Gastrocnemius medialis (tissue), 4 donors: ENCODE data around the gene CCSER2. TPM values are rescaled to one million over a fixed set of nuclear protein-coding genes. Genes with fewer than 3 reads are reported as not detected.

Experiments used
- ATAC-seq, 2 donors: fragments of 150-250 bp; one replicate each; pipeline ENCODE4 v1.9.1; 2016
- DNase-seq, 2 donors: peaks; one replicate each; pipeline ENCODE4 v3.0.0-alpha.2; 2019
- H3K27ac ChIP-seq, 4 donors: fragments of 200-600 bp; sonication (generic); 1 replicate in 1 of 4; 2 replicates in 3 of 4; pipeline ENCODE4 v1.5.1; 2016 to 2018; ENCODE audit warnings: mild to moderate bottlenecking in 2 of 4, moderate library complexity in 1 of 4
- H3K27me3 ChIP-seq, 3 donors: fragments of 200-600 bp; sonication (generic) in 2 of 3; 1 replicate in 1 of 3; 2 replicates in 2 of 3; pipeline versions ENCODE4 v1.5.1 to v1.6.0; 2016 to 2019; ENCODE audit warnings: mild to moderate bottlenecking in 1 of 3, moderate library complexity in 1 of 3
- H3K36me3 ChIP-seq, 2 donors: fragments of 200-600 bp; sonication (generic) in 1 of 2; one replicate each; pipeline ENCODE4 v1.5.1; 2017 to 2018
- H3K4me1 ChIP-seq, 2 donors: fragments of 200-600 bp; sonication (generic) in 1 of 2; one replicate each; pipeline ENCODE4 v1.5.1; 2016 to 2017; ENCODE audit warnings: mild to moderate bottlenecking in 2 of 2
- H3K4me3 ChIP-seq, 4 donors: fragments of 200-600 bp; sonication (generic) in 3 of 4; 1 replicate in 1 of 4; 2 replicates in 3 of 4; pipeline ENCODE4 v1.5.1; 2016 to 2019; ENCODE audit warnings: mild to moderate bottlenecking in 2 of 4
- H3K9me3 ChIP-seq, 3 donors: fragments of 200-600 bp; sonication (generic) in 2 of 3; 1 replicate in 1 of 3; 2 replicates in 2 of 3; pipeline ENCODE4 v1.5.1; 2016 to 2019
- POLR2A ChIP-seq, 2 donors: fragments of 450-650 bp; IDR thresholded peaks; one replicate each; pipeline ENCODE4 v1.6.1; 2017; ENCODE audit warnings: antibody characterized with exemption in 2 of 2, mild to moderate bottlenecking in 2 of 2, moderate library complexity in 2 of 2
- in situ Hi-C, 4 donors: fragments of 200-750 bp; cut with MboI; loops; one replicate each; pipeline versions ENCODE4 v1.15.0 to v1.8.0; 2017; ENCODE audit warnings: low sequenced_read_pairs in 4 of 4
- intact Hi-C: fragments of 100-400 bp; cut with DNase I; formaldehyde crosslinking; loops from one replicate; pipeline ENCODE4 v1.15.1; 2023; ENCODE audit warnings: low total_unique reads
- total RNA-seq, 4 donors: library from RNA; depleted of rRNA; stranded (reverse); fragments of >200 nt; gene quantifications; one replicate each; pipeline versions ENCODE4 v1.1.0 to v1.2.3, GENCODE V29; 2016
- TF ChIP-seq, protein P1 (sequence below), 5 experiments: fragments of 450-650 bp in 3 of 5; fragments of 200-600 bp in 2 of 5; sonication (generic) in 2 of 5; IDR thresholded peaks in 4 of 5; conservative IDR thresholded peaks in 1 of 5; 1 replicate in 4 of 5; 2 replicates in 1 of 5; pipeline ENCODE4 v1.5.1; 2016 to 2019; ENCODE audit warnings: antibody characterized with exemption in 5 of 5, mild to moderate bottlenecking in 3 of 5, moderate library complexity in 3 of 5

The CCSER2 gene
- total RNA-seq, 4 donors from 2014 or later, result 39.8 to 61.8 (median 49.2) TPM

DNA sequence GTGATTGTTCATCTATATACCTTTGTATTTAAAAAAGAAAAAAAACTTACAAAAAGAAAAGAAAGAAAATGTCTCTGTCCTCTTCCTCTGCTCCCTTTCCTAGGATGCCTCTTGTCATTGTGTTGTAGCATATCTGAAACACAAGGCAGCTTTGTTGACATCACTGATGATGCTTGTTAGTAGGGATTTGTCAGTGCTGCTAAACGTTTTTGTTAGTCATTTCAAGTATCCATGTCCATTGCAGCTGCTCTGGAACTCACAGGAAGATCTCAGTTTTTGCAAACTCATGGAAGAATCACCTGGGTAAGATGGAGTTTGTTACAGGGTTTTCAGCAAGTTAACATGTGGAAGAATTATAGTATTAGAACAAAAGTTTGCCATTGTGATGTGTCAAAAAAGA lies 123.6 kb downstream of the CCSER2 start:
- H3K9me3 ChIP-seq, result no peaks in the 10 kb centered on the region
- in situ Hi-C loops, result no loop called here
- H3K27ac ChIP-seq, result no peak overlapping the region
- no peak overlapping the region for H3K4me3 ChIP-seq
- DNase-seq (no peak), ATAC-seq (no peak)
- H3K4me1 ChIP-seq, result peaks cover 4 to 20% of the 10 kb centered on the region in 2 donors
- TF ChIP-seq, protein P1, sequence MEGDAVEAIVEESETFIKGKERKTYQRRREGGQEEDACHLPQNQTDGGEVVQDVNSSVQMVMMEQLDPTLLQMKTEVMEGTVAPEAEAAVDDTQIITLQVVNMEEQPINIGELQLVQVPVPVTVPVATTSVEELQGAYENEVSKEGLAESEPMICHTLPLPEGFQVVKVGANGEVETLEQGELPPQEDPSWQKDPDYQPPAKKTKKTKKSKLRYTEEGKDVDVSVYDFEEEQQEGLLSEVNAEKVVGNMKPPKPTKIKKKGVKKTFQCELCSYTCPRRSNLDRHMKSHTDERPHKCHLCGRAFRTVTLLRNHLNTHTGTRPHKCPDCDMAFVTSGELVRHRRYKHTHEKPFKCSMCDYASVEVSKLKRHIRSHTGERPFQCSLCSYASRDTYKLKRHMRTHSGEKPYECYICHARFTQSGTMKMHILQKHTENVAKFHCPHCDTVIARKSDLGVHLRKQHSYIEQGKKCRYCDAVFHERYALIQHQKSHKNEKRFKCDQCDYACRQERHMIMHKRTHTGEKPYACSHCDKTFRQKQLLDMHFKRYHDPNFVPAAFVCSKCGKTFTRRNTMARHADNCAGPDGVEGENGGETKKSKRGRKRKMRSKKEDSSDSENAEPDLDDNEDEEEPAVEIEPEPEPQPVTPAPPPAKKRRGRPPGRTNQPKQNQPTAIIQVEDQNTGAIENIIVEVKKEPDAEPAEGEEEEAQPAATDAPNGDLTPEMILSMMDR (IDR thresholded peaks at IDR 0.05 in 4 of 5, conservative IDR thresholded peaks at IDR 0.05 in 1 of 5), result no peak
- TF ChIP-seq POLR2A (IDR thresholded peaks at IDR 0.05), result no peak
- no peaks in the 10 kb centered on the region for H3K27me3 ChIP-seq
- intact Hi-C loops, result no loop called here
- H3K36me3 ChIP-seq, result no peaks in the 10 kb centered on the region

DNA sequence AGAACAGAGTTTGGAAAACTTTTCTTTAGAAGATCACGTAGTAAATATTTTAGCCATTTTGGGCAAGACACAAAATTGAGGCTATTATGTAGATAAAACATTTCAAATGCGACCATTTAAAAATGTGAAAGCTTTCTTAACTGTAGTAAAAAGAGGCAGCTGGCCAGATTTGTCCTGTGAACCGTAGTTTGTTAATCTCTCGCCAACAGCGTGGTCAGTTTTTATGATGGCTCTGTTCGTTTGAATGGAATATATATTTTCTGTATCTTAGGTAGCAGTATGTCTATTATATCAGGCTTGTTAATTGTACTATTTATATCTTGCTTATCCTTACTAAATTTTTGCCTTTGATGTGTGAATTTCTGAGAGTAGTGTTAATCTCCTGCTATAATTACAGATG lies 124.9 kb downstream of the CCSER2 start:
- intact Hi-C loops, result no loop called here
- TF ChIP-seq, protein P1 (IDR thresholded peaks at IDR 0.05 in 4 of 5, conservative IDR thresholded peaks at IDR 0.05 in 1 of 5), result no peak
- TF ChIP-seq POLR2A (IDR thresholded peaks at IDR 0.05), result no peak

DNA sequence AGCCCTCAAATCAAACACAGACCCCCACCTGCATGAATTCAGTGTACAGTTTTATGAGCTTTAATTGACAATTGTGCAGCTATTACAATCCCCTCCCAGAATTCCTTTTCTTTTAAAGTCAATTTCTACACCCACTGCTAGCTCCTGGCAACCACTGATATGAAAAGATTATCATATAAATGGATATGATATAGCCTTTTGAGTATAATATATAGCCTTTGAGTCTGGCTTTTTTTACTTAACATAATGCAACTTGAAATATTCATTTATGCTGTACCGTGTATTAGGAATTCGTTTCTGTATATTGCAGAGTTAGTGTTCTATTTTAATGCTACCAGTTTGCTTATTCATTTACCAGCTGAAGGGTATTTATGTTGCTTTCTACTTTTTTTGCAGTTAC lies 127.7 kb downstream of the CCSER2 start:
- TF ChIP-seq, protein P1 (IDR thresholded peaks at IDR 0.05 in 4 of 5, conservative IDR thresholded peaks at IDR 0.05 in 1 of 5), result no peak
- TF ChIP-seq POLR2A (IDR thresholded peaks at IDR 0.05), result no peak
- no peaks in the 10 kb centered on the region for H3K9me3 ChIP-seq
- in situ Hi-C loops, result no loop called here
- peaks cover 0 to 9% of the 10 kb centered on the region in 2 donors for H3K36me3 ChIP-seq
- H3K27ac ChIP-seq, result no peak overlapping the region
- no peak overlapping the region for H3K4me3 ChIP-seq
- DNase-seq, result no peak
- H3K4me1 ChIP-seq, result peaks cover 0 to 5% of the 10 kb centered on the region in 2 donors
- no peak for ATAC-seq
- H3K27me3 ChIP-seq, result no peaks in the 10 kb centered on the region
- intact Hi-C loops, result no loop called here

More for the DNA sequence above, 124.9 kb downstream of the CCSER2 start:
- Histone ChIP-seq H3K27ac (no peak overlapping the region), H3K4me3 (no peak overlapping the region), H3K4me1 (peaks cover 4 to 19% of the 10 kb centered on the region in 2 donors), H3K27me3 (no peaks in the 10 kb centered on the region), H3K36me3 (no peaks in the 10 kb centered on the region), H3K9me3 (no peaks in the 10 kb centered on the region)
- ATAC-seq, result no peak
- in situ Hi-C loops, result no loop called here
- DNase-seq, result no peak

DNA sequence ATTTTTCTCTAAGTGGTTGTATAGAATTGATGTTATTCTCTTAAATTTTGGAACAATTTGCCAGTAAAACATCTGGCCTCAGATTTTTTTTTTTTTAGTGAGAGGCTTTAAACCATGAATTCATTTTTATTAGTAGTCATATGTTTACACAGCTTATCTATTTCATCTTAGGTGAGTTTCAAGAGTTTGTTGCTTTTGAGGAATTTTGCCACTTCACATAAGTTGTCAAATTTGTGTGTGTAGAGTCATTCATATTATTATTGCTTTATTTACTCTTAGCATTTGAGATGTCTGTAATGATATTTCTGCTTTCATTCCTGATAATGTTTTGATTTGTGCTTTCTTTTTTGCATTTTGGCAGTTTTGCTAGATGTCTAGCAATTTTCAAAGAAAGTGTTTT lies 132.1 kb downstream of the CCSER2 start:
- in situ Hi-C loops, result no loop called here
- H3K27me3 ChIP-seq, result no peaks in the 10 kb centered on the region
- no peak for DNase-seq
- no peaks in the 10 kb centered on the region for H3K9me3 ChIP-seq
- no peak overlapping the region for H3K4me3 ChIP-seq
- TF ChIP-seq, protein P1 (IDR thresholded peaks at IDR 0.05 in 4 of 5, conservative IDR thresholded peaks at IDR 0.05 in 1 of 5), result no peak
- TF ChIP-seq POLR2A (IDR thresholded peaks at IDR 0.05), result no peak
- H3K36me3 ChIP-seq, result peaks cover 0 to 19% of the 10 kb centered on the region in 2 donors
- intact Hi-C loops, result no loop called here
- H3K27ac ChIP-seq, result no peak overlapping the region
- H3K4me1 ChIP-seq, result peaks cover 11 to 22% of the 10 kb centered on the region in 2 donors
- ATAC-seq, result no peak

DNA sequence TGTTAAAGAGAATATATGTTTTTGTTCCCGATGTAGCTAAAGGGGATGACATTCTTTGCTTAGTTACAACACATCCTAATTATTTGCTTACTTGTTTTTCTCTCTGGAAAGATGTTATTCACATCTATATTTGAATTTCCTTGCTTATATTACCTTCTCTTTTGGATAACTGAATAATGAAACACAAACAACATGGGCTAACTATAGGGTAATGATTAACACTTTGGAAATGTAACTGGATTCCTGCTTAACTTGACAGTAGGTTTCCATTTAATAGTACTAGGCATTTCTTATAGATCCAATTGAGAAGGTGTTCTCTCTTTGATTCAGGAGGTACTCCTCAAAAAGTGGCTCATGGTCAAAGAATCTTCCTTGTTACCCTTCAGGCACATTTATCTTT lies 141.1 kb downstream of the CCSER2 start:
- Histone ChIP-seq H3K36me3 (peaks cover 0 to 14% of the 10 kb centered on the region in 2 donors), H3K9me3 (no peaks in the 10 kb centered on the region), H3K27me3 (no peaks in the 10 kb centered on the region), H3K4me3 (no peak overlapping the region), H3K4me1 (peaks cover 5 to 8% of the 10 kb centered on the region in 2 donors), H3K27ac (no peak overlapping the region)
- DNase-seq (no peak), ATAC-seq (no peak)
- intact Hi-C loops, result no loop called here
- no peak for TF ChIP-seq POLR2A (IDR thresholded peaks at IDR 0.05)
- TF ChIP-seq, protein P1 (IDR thresholded peaks at IDR 0.05 in 4 of 5, conservative IDR thresholded peaks at IDR 0.05 in 1 of 5), result no peak
- in situ Hi-C loops, result no loop called here
